Activated CD4-positive, alpha-beta T cell treated with anti-CD3 and anti-CD28 coated beads for 4 hours (primary cell): ENCODE data around the gene DHRS3.

Experiments
- DNase-seq, 2 donors: peaks; one replicate each; pipeline ENCODE4 v3.0.0-alpha.2; 2020

Gene DHRS3

GRCh38 chr1:12636098-12636950 lies 18.3 kb upstream of the DHRS3 start:
- DNase-seq, result no peak

DNA sequence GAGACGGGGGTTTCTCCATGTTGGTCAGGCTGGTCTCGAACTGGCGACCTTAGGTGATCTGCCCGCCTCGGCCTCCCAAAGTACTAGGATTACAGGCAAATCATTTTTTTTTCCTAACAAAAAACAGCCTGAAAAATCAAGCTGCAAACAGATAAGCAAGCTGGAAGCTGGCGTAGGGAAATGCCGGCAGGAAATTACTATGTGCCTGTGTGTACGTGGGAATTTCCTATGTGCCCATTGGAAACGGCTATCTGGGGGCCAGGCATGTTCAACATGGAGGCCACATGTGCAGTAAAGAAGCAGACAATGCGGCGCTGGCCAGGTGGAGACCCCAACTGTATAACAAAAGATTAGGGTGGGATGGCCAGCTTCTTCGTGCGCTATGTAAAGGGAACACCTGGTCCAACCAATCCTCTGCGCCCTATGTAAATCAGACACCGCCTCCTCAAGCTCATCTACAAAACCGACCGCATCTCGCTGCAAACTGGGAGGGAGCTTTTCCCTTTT lies 16.7 kb upstream of the DHRS3 start:
- DNase-seq, result no peak

DNA sequence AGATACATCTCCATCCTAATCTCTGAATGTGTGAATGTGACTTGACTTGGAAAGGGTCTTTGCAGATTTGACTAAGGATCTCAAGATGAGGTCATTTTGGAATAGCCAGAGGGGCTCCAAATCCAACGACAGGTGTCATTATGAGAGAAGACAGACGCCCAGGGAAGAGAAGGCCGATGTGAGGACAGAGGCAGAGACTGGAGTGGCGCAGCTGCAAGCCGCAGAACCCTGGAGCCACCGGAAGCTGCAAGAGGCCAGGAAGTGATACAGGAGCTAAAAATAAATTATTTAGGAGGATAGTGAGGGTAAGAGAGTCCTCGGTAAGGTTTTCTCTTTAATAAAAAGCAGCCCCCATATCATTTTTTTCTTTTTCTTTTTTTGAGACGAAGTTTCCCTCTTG lies 16.1 kb upstream of the DHRS3 start:
- no peak for DNase-seq

DNA sequence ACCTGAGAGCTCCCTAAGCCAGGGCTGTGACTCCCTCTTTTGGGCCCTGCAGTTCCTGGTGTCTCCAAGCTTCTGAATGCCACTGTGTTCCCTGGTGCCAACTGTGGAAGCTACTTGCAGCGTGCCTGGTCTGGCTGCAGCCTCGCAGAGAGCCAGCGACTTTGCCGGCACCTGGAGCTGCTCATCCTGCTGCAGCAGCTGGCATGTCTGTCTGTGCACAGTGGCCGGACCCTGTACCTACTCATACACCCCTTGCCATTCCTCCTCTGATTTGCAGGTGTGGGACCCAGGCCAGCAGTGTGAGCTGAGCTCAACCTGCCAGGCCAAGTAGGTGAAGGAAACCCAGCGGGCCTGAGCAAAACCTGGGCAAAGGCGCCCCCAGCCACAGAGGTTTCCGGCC lies 13.6 kb upstream of the DHRS3 start:
- DNase-seq, result no peak

- no peak for DNase-seq
Observed at GRCh38 chr1:12630946-12631530, 13.0 kb upstream of the DHRS3 start.

- no peak for DNase-seq
Observed at GRCh38 chr1:12629985-12630760, 12.2 kb upstream of the DHRS3 start.

DNA sequence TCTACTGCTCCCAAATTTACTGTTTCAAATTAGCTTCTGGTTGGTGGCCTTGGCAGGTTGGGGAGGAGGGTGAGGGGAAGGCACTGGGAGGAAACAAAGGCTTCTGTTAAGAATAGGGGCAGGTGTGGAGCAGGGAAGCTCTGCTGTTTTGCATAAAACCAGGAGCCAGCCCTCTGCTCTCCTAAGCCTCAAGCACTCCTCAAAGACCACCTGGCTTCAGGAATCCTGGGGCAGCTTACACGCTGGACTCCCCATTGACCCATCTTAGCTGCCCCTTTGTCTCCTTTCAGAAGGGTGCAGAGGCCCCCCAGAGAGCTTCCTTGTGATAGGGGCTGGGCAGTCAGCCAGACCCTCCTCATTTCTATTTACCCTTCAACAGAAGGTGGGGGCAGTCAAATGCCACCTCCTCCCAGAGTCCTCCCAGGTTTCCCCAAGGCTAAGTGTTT lies 11.5 kb upstream of the DHRS3 start:
- no peak for DNase-seq

- DNase-seq, result no peak
Observed at GRCh38 chr1:12627296-12627695, 9.3 kb upstream of the DHRS3 start.

DNA sequence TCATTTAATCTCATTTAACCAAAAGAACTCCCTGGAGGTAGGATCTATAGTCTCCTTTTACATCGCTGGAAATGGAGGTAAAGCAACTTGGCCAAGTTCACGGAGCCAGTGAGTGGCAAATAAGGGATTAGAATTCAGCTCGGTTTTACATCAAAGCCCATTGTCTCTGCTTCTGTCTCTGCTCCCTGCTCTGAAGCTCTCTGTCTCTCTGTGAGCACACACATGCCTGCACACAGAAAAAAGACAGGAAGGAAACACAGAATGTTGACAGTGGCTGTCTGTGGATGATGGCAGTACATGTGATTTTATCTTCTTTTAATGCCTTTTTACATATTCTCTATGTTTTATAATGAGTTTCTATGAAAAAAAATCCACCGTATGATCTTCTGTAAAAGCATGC lies 8.9 kb upstream of the DHRS3 start:
- DNase-seq, result no peak

DNA sequence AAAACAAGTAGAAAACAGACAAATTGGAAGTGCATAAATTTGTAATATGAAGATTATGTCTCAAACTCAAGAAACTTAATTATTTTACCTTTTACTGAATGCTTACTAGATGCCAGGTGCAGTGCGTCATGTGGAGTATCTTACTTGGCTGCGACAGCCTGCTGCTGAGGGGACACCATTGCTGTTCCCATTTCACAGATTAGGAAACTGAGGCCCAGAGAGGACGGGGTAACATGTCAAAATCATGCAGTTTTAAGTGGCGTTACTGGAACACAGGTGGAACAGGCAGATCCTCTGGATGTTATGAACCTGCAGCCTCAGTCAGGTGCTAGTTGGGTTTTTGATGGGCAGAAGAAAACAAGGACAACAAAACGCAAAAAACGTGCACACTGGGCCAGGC lies 7.3 kb upstream of the DHRS3 start:
- no peak for DNase-seq

GRCh38 chr1:12622506-12622905 lies 4.5 kb upstream of the DHRS3 start:
- no peak for DNase-seq

GRCh38 chr1:12621346-12622335 lies 3.6 kb upstream of the DHRS3 start:
- no peak for DNase-seq

DNA sequence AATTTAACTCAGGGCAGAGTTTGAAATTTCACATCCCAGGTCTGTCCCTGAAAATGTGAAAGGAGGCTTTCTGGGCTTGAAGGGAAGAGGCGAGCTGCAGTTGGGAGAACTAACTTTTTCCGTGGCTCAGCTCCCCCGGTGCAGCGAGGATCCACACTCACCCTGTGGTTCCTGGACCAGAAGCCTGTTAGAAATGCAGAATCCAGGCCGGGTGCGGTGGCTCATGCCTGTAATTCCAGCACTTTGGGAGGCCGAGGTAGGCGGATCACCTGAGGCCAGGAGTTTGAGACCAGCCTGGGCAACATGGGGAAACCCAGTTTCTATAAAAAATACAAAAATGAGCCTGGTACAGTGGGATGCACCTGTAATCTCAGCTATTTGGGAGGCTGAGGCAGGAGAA lies 2.9 kb upstream of the DHRS3 start:
- no peak for DNase-seq

- DNase-seq, result no peak
Observed at GRCh38 chr1:12620488-12620865, 2.5 kb upstream of the DHRS3 start.

DNA sequence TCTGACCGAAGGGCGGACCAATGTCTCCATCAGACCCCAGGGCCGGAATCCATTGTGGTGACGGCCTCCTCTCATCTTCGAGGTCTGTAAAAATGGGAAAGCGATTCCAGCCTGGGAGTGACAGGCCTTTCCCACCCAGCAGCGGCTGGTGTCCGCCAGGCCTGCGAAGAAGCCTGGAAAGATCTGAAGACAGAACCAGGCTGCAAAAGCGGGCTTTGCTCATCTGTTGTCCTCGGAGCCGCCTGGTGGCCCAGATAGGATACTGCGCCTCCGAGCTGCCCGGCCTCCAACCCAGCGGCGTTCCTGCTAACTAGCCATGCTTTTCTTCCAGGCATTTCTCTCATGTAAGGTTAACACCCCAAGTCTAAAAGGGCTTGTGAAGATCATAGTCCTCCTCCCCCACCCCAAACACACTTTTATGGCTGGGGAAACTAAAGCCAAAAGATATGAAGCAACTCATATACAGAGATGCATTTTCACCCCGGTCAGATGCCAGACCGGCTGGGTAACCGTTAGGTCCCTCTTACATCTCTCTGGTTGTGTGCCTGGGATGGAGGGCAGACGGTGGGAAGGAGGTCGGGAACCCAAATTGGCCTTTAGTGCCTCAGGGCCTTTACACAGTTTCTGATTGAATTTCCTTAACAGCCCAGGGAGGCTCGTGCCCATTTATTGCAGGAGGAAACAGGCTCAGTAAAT lies 1.9 kb upstream of the DHRS3 start:
- peak; percentile 74 to 79 for DNase-seq

DNA sequence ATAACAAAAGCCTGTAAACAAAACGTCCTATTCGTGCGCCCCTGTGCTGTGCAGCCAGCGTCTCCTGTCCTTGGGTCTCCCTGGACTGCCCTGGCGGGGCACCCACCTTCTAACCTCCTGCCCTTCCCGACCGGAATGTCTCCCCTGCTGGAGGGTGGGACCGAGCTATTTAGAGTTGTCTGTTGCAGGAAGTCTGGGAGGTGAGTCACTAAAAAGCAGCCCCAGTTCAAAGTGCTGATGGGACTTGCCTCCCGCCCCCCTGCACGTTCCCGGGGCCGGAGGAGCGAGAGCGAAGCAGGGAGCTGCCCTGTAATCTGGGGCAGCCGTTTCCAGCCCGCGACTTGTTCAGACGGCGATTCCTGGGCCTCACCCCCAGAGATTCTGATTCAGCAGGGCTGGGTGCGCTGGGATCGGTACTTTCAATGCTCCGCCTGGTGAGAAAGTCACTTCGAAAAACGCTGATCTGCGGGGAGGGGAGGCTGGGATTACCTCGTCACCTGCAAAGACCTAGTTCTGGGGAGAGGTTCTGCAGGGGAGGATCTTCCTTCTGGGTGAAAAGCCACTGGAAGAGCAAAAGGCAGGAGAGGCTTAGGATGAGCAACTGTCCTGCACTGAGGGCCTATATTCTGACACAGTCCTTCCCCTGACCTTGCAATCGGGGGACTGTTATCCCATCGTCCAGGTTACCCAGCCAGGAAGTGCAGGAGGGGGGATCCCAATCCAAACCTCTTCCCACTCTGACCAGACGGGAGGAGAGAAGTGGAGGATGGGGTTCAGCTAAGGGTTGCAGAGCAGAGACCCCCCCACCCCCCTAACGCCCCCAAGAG lies 1.2 kb upstream of the DHRS3 start:
- peak; percentile 62 for DNase-seq

DNA sequence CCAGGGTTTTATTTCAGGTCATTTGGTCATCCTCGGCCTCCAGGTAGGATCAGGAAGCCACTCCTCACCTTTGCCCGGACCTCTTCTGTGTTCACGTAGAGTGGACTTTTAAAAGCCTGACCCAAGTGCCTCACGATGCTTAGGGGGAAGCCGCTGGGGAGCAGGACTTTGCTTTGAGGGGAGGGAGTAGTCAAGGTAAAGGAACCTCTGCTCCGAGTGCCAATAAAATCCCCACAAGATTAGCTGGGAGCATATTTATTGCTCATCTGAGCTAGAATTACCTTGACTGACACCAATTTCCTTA lies 603 bp upstream of the DHRS3 start:
- DNase-seq, result no peak

DNA sequence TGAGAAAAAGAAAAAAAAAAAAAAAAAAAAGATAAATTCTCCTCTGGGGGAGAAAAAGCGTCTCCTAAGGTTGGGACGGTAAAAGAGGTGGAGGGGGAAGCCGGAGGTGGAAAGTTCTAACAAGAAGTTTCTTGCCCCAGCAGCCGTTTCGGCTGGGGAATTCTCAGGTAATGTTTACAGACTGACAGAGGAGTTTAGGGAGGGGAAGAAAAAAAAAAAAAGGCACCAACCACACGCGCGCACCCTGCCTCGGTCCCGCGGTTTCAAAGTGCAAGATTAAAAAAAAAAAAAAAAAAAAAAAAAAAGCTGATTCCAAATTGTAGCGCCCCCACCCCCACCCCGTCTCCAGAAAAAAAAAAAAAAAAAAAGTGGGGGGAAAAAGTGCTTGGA lies 504 bp downstream of the DHRS3 start:
- DNase-seq, result peak; percentile 55 to 59

GRCh38 chr1:12616709-12617373 lies 1.2 kb downstream of the DHRS3 start:
- DNase-seq, result peak; percentile 15 to 28
